IPS-NIHi7 (cell line): ENCODE measurements around the gene TBXAS1.

Experiments used
- DNase-seq: peaks from one replicate; pipeline ENCODE4 v3.0.0; 2012; ENCODE audit warnings: mixed read lengths; ENCODE audit errors: extremely low spot score

The TBXAS1 gene

DNA sequence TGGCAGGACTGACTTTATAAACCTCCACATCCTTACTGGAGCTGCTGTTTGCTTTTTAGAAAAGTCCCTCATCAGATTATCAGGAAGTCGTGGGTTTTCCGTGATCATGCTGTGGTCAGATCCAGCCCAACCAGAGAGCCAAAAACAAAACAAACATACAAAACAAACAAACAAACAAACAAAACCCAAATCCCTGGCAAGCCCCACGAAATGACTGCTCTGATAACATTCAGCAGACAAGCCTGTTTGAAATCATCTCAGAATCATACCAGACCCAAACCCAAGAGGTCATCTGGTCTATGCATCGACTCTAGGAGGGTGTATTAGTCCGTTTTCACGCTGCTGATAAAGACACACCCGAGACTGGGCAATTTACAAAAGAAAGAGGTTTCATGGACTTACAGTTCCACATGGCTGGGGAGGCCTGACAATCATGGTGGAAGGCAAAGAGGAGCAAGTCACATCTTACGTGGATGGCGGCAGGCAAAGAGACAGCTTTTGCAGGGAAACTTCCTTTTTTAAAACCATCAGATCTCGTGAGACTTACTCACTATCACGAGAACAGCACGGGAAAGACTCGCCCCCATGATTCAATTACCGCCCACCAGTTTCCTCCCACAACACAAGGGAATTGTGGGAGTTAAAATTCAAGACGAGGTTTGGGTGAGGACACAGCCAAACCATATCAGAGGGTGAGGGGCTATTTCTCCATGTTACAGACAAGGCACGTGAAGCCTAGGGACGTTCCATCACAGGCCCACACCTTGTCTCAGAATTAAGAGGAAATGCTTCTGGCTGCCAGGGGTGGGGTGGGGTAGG, 148.0 kb downstream of the TBXAS1 start:
- DNase-seq: no peak

DNA sequence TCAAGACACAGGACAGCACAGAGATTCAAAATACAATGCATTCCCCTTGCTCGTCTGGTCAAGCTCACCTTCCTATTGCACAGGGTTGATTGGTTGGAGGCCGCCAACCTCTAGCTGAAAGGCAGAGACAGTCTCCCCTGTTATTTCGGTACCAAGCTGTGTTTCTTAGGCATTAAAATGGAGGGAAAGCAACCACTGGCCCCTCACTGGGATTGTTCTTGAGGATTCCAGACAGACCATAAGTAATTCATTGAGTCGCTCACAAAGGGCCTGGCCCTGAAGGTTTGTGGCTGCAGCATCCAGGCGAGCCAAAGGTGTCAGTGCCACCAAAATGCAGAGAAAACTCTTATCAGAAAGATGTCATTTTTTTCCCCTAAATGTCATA, 152.4 kb downstream of the TBXAS1 start:
- DNase-seq: no peak

DNA sequence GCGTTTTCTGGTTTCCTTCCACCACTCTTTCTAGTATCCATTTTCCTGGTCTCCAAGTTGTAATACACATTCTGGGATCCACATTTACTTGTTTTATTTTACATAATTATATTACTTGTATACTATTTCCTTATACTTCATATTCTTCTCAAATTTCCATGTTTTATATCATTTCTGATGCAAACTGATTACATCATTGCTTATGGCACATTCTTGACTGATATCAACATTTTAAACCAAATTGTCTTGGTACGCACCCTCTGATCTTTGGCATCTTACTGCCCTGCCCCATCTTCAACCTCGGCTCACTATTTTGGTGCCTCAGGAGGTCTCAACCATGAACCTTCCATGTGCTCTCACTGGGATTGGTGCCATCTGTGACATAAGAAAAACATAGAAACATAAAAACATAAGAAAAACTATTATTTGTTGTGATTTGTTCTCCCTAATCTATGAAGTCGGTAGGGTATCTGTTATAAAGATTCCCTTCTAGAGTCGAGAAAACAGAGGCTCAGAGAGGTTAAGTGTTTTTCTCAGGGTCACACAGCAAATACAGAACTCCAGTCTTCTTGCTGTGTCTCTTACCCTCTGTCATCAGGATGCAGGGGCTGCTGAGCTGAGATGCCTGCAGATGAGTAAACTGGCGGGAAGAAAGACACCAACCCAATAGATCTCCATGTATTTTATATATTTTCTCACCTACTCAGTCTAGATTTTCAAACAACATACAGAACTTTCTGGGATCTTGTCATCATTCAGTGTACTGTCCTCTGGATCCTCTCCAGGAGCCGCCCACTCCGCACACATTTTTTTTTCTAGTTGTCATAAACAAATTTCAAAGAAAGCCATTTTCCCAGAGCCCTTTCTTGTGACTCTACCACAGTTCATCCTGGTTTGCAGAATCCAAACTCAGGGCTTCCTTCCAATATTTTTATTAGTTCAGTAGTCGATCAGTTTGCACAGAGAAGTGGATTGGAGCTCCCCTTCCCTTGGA, 154.2 kb downstream of the TBXAS1 start:
- DNase-seq: no peak

DNA sequence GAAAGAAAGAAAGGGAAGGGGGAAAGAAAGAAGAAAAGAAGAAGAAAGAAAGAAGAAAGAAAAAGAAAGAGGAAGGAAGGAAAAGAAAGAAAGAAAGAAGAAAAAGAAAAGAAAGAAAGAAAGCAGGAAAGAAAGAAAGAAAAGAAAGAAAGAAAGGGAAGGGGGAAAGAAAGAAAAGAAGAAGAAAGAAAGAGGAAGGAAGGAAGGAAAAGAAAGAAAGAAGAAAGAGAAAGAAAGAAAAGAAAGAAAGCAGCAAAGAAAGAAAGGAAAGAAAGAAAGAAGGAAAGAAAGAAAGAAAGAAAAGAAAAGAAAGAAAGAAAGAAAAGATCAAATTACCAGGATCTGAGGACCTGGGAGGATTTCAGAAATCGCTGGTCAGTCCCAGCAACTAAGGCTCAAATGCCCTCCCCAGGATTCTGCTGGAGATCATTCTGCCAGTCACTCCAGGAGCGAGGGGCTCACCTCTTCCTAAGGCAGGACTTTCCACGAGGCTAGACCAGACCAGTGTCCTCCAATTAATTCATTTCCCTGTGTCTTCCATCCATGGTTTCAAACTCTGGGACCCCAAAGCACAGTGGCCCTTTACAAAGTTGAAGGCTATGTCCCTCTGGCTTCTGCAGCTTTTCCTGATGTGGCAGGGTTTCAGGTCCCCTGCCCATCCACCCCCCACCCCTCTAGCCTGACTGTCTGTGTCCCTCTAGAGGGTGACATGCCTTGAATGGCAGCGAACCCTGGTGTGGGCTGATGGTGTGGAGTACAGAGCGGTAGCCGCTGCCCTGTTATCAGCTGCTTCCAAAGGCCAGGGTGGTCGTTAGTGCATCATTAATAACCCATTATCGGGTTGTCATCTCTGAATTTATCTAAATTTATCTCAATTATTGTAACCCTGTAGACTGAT, 155.8 kb downstream of the TBXAS1 start:
- no peak for DNase-seq

DNA sequence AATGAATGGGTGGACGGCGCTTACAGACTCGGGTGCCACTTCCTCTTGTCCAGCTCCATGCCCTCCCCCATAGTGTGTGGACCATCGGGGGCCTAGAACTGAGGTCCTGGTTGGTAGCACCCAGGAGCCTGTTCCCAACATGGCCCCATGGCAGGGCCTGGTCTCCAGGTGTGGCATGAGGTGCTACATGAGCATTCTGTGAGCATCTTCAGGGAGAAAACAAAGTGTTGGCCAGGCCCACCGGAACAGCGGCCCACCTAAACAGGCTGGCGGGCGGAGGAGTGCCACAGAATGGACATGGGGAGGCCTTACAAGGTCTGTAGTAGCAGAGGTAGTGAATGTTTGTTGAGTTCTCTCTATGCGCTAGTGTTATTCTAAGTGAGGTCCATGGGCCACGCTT, 156.7 kb downstream of the TBXAS1 start:
- DNase-seq: no peak

DNA sequence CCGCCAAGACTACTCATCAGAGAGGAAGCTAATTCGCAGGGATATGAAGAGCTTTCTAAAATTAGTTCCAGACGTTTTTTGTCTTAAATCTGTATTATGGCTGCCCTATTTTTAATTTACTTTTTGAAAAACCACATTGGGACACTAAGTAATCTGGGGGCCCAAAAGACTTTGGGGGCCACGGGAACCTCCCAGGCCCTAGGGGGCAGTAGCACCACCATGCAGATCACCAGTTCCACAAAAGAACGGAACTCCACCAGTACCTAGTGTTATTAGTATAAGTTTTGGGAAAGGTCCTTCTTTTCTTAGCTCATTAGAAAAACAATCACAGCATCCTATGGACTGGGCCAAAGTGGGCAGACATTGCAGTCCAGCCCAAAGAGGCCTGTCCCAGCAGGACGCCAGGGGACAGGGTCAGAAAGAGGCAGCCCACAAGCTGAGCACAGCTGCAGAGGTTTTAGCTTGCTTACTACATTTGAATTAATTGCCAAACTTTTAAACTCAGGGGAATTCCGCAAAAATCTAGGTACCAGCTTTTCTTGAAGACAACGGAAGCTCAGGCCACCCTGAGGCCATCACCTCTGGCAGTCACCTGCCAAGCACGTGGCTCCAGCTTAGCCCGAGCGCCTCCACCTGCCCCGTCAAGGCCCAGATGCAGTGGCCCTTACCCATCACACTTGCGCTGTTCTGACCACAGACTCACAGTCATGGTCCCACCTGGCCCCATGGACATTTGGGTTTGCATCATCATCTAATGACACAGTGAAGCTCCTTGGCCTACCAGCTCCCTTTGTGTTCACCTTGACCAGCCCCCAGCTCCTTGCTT, 158.8 kb downstream of the TBXAS1 start:
- no peak for DNase-seq

DNA sequence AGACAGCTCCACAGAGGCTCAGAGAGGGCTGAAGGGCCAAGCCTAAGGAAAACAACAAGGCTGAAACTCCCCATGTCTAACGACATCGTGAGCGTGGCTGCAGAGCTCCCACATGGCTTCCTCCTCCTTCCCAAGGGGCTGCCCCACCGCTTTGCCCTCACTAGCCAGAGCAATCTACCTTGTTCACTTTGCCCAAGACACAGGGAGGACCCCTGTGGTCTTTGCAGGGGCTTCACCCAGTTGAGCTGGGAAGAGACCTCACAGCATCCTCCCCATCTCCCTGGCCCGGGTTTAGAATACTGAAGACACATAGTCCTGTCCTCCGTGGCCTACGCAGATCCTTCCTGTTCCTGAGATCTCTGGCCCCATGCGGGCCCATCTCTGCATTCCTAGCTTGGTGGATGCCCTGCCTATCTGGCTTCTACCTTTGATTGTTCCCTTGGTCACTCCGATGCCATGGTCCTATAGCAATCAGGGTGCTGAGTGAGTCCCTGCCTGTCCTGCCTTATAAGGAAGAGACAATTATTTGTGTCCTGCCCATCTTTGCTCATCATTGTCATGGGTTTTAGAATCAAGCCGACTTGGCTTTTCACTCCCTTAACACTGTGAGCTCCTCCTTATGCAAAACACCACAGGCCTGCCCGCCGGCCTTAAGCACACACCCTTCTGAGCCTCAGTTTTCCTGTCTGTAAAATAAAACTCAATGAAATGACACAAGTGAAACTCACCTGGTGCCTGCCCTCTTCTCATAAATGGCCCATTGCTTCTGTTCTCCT, 160.5 kb downstream of the TBXAS1 start:
- no peak for DNase-seq

DNA sequence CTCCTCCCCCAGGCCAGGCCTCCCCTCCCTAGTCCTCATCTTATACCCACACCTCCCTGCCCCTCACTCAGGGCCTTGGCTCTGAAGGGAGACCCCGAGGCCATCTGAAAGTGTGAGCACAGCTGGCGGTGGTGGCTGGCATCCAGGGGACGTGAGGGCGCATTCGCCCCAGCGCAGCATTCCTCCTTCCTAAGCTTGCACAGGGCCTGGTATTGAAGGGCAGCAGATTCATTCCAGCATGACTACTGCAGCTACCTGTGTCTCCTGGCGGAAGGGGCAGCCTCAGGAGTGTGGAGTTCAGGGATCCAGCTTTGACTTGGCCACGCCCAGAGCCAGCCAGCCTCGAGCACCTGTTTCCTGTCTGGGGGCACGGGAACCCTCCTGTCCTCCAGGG, 161.1 kb downstream of the TBXAS1 start:
- no peak for DNase-seq

DNA sequence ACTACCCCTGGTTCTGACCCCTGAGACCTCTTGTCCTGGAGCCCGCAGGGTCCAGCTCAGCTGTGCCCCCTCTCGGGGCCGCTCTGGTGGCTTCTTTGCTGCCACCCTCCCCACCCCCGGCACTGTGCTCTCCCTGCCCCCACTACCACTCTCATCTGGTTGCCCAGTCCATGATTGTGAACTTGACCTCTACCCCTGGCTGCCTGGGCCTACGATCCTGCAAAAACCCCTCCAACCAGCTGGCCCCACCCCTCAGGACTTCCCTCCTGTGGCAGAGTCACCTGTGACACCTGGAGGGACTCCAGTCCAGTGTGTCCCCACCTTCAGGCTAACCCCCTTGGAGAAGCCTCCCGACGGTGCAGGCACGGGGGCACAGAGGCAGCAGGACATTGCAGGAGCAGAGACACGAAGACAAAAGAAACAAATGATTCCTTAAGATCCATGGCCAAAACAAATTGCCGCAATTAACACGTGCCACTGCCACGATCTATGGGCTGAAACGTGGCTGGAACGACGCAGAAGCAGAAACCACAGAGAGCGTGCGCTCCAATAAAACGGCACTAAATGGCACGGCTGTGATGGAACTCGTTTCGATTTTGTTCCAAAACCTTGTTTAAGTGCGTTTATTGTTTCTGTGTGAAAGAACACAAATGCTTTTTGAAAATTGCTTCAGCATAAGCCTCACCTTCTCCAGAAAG, 161.7 kb downstream of the TBXAS1 start:
- DNase-seq: no peak

DNA sequence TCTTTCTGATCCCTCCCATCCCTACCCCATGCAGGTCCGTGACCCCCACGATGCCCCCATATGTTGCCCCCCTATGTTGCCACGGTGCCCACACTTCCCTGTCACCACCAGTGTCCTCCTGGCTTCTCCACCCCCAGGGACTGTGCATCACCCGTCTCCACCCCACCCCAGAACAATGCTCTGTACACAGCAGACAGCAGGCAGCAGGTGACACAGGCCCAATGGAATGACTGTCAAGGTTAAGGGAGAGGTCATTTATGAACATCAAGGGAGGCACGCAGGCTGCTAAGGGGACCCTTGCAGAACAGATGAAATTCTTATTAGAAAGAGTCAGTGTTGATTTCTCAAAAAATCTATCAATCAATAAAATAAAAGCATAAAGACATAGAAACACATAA, 162.2 kb downstream of the TBXAS1 start:
- DNase-seq: no peak

DNA sequence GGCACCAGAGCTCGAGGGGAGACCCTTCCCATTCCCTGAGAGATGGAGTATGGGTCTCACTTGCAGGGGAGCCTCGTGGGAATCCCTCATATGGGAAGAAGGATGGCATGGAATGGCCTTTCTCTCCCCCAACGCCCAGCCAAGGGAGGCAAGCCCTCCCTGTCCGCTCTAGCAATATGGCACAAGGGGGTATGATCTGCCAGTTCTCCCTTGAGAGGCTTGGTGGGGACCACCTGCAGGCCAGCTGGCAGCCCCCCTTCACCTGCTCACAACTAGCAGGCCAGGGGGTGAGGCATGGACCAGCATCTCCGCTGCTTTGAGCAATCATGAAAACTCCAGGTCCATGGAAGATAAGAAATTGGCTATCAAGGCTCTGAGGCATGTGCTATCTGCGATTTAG, 162.8 kb downstream of the TBXAS1 start:
- no peak for DNase-seq

DNA sequence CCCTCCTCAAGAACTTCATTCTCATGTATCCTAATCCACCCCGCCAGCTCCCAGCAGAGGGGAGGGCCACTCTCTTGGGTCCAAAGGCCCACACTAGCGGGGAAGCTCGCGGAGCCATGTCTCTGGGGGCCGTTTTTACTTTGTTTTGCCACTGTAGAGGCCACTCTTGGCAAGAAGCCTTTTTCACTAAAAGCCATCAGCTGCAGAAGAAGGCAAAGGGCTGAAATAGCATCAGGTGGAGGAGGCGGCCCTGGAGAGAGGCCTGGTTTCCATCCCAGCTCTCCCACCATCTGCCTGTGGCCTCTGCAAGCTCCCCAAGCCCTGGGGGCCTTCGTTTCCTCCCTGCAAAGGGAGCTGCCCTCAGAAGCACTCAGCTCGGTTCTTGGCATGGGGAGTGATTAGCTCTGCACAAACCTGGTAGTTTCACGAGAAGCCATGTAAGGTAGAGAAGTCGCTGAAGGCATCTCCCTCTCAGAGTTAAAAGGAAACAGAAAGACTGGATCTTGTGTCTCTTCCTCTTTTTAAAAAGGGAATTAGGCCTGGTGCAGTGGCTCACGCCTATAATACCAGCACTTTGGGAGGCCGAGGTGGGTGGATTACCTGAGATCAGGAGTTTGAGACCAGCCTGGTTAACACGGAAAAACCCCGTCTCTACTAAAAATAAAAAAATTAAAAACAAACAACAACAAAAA, 163.4 kb downstream of the TBXAS1 start:
- no peak for DNase-seq

DNA sequence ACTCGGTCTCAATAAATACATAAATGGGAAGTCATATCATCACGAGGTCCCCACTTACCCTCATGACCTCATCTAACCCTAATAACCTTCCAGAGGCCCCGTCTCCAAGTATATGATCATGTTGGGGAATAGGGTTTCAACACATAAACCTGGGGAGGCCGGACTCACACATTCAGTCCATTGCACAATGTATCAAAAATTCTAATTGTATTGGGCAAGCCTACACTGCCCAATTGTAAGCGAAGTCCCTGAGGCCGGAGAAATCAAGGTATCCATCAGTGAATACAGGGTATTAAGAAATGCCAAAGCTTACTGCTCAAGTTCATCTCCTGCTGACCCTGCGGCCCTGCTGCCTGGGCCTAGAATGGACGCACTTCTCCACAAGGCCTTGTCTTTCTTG, 164.1 kb downstream of the TBXAS1 start:
- no peak for DNase-seq

DNA sequence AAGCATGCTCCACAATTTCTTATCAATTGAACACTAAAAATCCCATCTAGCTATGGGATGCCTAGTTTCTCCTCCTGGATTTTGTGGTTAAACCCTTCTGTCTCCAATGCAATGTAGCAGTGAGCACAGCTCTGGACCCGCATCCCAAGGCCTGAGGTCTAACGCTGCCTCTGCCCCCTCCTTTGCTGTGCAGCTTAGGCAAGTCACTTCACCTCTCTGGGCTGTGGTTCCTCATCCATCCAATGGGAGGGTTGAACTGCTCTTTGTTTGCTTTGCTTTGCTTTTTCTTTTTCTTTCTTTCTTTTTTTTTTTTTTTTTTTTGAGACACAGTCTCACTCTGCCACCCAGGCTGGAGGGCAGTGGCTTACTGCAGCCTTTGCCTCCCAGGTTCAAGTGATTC, 164.5 kb downstream of the TBXAS1 start:
- DNase-seq: no peak

DNA sequence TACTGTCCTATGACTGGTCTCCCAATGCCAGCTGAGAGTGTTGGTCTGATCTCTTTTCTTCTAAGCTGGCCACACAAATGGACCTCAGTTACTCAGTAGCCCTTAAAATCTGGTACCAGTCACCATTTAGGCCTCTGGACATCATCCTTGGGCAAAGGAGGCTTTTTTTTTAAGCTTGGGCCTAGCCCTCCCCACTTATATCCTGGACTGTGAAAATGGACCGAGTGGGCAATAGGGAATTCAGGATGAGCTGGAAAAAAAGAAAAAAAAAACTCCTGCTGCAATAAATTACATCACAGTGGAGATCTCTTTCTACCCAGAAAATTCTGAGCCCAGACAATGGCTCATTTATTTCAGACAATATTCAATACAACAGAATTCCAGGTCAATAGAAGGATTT, 165.3 kb downstream of the TBXAS1 start:
- DNase-seq: no peak

DNA sequence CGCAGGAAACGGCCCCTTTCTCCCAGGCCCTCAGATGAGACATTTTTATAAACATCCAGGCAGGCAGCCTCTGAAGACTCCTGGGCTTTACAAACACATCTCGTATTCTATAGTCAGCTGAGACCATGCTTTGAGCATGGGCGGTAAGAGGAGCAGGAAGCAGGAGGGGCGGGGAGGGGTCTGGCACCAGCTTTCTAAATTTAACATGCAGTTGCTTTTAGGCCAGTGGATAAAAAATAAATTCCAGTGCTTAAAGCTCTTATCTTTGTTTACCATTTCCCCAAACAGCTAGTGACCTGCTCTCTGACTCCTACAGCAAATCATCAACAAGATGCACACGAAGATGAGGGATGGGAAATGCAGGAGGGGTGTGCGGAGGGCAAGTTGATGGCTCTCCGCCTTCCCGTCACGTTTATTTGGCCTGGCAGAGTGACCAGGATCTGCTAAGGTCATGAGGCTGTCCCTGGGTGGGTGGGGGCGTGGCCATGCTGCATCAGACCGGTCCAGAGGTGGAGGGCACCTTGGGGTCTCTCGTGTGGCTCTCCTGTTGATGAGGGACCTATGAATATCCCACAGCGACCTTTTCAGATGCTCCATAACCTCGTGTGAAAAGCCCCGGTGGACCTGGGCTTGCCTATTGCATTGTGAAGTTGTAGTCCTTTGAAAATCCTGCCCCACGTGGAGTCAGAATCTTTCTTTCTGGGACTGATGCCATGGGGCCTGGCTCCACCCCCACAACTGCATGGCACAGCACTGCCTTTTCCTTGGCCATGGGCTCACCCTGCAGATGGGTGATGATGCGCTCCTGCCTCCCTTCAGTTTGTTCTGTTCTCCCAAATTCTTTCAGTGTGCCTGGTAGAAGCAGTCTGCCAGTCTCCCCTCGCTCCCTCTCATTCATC, 166.2 kb downstream of the TBXAS1 start:
- no peak for DNase-seq

DNA sequence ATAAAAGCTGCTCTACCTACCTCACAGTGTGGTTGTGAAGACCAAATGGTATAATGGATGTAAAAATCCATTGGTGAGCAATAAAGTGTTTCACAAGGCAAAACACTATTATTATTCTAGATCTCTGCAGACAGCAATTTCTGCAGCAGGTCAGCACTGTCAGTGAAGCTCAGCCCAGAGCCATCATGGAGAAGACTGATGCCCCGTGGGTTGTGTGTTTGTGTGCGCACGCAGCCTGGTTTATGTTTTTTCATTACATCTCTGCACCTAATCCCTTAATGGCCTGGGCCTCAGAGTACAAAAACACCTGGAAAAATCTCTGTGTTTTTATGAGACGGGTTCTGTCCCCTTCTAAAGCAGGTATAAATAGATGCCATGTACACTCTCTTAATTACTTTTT, 169.5 kb downstream of the TBXAS1 start:
- no peak for DNase-seq

DNA sequence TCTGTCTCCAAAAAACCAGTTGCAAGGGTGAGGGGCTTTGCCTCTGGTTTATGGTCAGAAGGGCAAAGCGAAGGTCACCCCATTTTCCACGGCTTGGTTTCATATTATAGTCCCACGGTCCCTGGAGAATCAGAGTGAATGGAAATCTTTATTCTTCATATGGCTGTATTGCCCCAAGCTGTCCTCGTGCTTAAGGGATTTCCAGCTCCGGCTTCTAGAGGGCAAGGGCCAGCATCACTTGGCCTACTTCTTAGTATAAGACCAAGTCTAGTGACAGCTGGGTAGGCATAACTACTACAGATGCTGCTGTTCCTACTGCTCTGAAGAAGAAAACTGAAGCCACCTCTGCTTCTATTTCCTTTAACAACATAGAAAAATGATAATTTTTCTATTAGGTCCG, 170.5 kb downstream of the TBXAS1 start:
- no peak for DNase-seq
